ENCODE data around the gene CEP170. TPM values are rescaled to one million over a fixed set of nuclear protein-coding genes. Genes with fewer than 3 reads are reported as not detected.
"Not testable (repeated sequence)": the region's sequence is repeated elsewhere in the genome, so short reads cannot be mapped to it uniquely, and the experiment has no call there.

CEP170 gene
- total RNA-seq, 4 donors from 2014 or later: 41.6 to 81.5 (median 56.1) TPM

DNA sequence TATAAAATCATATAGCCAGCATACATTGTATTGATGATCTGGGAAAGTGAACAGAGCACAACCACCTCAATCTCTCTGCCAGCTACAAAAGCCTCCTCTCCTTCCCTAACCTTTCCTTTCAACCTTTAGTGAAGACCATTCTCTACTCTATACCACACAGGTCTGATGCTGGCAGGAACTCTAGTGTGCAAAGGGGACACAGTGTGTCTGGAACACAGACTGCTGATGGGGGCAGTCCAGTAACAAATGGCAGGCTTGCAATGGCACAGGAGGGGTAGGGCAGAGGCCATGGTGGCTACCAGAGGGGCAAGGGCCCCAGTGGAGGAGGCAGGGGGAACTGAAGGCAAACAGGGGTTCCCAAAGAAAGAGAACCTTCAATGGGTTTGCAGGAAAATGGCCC, 37.0 kb downstream of the CEP170 start:
- TF ChIP-seq, protein P1, sequence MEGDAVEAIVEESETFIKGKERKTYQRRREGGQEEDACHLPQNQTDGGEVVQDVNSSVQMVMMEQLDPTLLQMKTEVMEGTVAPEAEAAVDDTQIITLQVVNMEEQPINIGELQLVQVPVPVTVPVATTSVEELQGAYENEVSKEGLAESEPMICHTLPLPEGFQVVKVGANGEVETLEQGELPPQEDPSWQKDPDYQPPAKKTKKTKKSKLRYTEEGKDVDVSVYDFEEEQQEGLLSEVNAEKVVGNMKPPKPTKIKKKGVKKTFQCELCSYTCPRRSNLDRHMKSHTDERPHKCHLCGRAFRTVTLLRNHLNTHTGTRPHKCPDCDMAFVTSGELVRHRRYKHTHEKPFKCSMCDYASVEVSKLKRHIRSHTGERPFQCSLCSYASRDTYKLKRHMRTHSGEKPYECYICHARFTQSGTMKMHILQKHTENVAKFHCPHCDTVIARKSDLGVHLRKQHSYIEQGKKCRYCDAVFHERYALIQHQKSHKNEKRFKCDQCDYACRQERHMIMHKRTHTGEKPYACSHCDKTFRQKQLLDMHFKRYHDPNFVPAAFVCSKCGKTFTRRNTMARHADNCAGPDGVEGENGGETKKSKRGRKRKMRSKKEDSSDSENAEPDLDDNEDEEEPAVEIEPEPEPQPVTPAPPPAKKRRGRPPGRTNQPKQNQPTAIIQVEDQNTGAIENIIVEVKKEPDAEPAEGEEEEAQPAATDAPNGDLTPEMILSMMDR (IDR thresholded peaks at IDR 0.05): no peak
- DNase-seq (ENCODE audit: low spot score) (no peak), ATAC-seq (ENCODE audit: low FRiP score) (no peak)

DNA sequence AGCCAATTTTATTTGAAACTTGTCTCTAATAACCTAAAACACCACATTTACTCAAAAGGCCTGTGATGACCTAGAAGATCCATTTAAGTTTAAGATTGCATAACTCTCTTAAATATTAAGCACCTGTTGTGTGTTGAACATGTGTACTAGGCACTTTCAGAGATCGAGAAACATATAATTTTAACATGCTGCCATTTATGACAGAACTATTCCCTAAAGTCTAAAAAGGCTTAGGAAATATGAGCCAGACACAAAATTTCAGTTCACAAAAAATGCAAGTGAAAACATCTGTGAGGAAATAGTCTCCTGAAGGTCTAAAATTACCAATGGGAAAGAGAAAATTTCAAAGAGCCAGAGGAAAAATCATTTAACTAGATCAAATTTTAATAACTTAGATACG, 37.7 kb downstream of the CEP170 start:
- no peak for DNase-seq (ENCODE audit: low spot score)
- TF ChIP-seq, protein P1 (IDR thresholded peaks at IDR 0.05): no peak
- no peak for ATAC-seq (ENCODE audit: low FRiP score)

DNA sequence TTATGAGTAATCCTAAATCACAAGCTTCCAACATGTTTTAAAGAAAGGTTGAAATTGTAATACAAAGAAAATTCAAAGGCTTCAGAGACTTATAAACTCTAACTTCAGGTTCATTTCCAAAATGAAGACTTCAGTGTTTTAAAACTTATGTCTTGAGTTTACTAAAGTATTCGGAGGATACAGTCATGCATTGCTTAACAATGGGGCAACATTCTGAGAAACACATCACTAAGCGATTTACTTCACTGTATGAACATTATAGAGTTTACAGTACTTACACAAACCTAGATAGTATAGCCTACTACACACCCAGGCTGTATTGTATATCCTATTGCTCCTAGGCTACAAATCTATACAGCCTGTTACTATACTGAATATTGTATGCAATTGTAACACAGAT, 38.3 kb downstream of the CEP170 start:
- ATAC-seq (ENCODE audit: low FRiP score) (no peak), DNase-seq (ENCODE audit: low spot score) (no peak)
- TF ChIP-seq, protein P1 (IDR thresholded peaks at IDR 0.05): no peak

DNA sequence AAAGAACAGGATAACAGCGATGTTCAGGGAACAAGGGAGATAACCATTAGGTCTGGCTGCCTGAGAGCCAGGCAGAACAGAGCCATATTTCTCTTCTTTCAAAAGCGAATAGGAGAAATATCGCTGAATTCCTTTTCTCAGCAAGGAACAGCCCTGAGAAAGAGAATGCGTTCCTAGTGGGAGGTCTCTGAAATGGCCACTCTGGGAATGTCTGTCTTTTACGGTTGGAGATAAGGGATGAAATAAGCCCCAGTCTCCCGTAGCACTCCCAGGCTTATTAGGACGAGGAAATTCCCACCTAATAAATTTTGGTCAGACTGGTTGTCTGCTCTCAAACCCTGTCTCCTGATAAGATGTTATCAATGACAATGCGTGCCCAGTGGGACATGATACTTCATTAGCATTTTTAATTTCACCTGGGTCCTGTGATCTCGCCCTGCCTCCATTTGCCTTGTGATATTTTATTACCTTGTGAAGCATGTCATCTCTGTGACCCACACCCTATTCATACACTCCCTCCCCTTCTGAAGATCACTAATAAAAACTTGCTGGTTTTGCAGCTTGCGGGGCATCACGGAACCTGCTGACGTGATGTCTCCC, 39.7 kb downstream of the CEP170 start:
- not testable (repeated sequence) for ATAC-seq (ENCODE audit: low FRiP score); DNase-seq (ENCODE audit: low spot score)

DNA sequence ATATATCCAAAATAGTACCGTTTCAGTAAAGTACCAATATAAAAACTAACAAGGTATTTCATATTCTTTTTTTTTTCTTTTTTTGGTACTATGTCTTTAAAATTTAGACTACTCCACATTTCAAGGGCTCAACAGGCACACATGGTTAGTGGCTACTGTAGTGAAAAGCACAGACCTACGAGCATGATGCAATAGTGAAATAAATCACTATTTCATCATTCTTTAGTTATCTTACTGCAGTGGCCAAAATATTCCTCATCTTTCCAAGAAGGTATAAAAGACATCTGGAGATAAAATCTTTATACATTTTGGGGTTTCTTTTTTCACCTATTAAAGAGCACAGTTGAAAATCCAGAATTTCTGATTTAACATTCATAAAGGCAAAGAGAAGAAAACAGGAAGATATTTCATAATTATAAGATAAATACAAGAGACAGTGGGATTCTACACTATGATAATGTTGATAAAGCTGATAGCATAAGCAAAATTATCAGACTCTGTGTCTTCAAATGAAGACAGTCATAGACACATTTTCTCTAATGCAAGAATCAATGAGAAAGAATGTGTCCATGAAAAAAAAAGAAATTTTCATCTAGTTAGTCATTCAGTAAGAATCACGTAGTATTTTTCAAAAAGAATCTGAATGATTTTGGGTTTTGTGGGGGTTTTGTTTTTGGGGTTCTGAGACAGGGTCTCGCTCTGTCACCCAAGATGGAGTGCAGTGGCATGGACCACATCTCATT, 41.9 kb downstream of the CEP170 start:
- ATAC-seq (ENCODE audit: low FRiP score) (no peak), DNase-seq (ENCODE audit: low spot score) (no peak)
- TF ChIP-seq, protein P1 (IDR thresholded peaks at IDR 0.05): no peak

DNA sequence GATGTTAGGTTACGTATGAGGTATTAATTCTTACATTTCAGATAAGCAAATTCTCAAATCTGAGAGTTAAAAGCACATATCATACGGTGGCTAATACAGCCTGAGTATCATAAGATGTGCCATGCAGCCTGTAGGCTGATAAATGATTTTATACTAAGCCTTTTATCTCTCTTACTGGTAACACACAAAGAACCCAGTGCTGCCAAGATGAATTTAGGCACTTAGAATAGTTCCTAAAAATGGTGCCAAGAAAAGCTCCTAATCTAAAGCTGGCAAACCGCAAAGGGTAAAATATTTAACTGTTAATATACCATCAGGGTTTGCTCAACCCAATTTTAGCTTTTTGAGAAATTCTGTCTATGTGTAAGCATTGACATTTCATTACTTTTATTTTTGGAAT, 43.1 kb downstream of the CEP170 start:
- peak; percentile 66 for ATAC-seq (ENCODE audit: low FRiP score)

DNA sequence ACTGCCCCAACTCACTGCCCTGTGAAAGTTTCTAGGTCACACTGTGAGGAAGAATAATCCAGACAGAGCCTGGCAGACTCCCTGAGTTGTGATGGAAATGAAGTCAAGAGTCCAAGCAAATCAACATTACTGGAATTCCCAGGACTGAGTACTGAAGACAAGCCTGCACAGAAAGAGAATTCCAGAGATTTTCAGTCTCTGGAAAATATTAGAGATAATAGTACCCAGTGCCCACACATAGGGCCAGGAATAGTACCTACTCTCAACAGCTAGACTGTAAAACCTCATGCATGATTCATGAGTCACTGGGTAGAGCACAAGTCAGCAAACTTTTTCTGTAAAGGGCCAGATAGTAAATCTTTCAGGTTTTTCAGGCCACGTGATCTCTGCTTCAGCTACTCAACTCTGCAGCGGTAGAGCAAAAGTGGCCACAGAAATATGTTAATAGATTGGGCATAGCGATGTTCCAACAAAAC, 50.0 kb downstream of the CEP170 start:
- DNase-seq (ENCODE audit: low spot score): not testable (repeated sequence)
- ATAC-seq (ENCODE audit: low FRiP score): peak; percentile 82

More for the DNA sequence above, 43.1 kb downstream of the CEP170 start:
- not testable (repeated sequence) for DNase-seq (ENCODE audit: low spot score)

DNA sequence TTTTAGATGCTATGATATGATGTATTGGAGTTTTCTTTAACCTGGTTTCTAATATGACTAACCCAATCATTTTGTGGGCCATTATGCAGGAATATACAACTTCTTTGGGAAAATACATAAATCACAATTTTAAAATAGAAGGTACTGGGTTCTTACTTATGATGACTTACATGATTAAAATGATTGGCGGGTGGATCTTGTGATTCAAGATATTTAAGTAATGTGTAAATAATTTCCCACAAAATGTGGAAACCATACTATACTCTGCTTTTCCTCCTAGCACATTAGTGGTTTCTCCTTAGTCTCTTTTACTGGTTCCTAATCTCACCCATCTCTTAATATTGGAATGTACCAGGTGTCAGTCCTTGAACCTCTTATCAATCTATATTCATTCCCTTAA, 50.7 kb downstream of the CEP170 start:
- ATAC-seq (ENCODE audit: low FRiP score): not testable (repeated sequence)

DNA sequence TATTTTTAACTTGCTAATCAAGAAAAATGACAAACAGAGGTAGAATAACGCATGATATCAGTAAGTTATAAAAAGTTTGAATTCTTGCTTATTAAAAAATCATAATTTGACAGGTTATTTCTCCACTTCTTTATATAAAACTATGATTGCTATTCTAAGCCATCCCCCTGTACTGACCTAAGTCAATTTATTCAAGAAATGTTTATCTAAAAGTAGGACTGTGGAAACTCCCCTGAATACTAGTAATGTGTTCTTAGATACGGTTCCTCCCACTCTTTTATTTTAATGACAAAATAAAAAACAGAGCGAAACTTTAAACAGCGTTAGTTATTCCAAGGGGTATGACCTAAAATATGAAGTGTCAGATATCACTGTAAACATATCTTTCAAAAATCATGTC, 51.9 kb downstream of the CEP170 start:
- not testable (repeated sequence) for DNase-seq (ENCODE audit: low spot score)
- ATAC-seq (ENCODE audit: low FRiP score): peak; percentile 50

More for the DNA sequence above, 50.7 kb downstream of the CEP170 start:
- DNase-seq (ENCODE audit: low spot score): not testable (repeated sequence)

DNA sequence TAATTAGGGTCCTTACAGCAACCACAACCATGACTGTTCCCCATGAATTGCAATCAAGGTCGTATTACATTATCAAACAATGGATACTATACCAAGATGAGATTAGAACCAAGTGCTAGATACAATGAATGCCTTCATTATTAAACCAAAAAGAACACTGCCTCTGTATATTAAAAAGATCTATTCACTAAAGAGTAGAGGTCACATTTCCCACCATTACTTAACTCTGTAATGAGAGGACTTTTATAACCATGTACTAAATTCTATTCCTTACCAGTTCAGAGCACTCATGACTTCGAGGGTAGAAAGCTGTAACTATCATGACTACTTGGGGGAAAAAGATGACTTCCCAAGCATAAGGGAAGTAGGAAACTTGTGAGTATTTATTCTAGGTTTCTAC, 53.8 kb downstream of the CEP170 start:
- not testable (repeated sequence) for ATAC-seq (ENCODE audit: low FRiP score); DNase-seq (ENCODE audit: low spot score)

DNA sequence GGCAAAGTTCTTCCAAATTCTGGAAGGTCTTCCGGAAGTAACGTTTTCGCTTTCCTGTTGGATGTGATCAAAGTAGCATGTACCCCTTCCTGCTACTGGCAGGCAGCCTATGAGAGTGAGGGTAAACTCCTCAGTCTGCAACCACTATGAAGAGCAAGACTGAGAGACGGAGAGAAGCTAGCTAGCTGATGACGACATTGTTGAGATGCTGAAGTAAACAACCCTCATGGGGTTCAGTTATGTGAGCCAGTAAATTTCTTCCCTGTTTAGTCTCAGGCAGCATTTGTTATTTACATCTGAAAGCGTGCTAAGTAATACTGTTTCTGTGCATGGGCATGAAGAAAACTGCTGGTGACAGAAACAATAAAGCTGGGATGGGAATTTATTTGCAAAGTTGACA, 57.6 kb downstream of the CEP170 start:
- not testable (repeated sequence) for ATAC-seq (ENCODE audit: low FRiP score); DNase-seq (ENCODE audit: low spot score)

DNA sequence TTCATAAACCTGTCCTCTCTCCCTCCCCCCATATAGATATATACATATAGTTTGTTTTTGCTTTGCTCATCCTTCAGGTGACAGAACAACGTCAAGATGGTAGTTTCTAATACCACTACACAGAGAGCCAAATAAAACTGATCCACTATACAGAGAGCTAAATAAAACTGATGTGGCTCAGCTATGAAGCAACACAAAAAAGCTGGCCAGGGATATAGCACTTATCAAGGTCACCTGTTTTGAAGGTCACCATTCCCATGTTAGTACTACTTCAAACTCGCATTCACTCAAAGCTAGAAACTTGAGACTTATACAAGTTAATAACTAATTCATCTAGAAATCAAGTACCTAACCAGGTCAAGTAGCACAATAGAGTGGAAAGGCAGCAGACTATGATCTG, 61.8 kb downstream of the CEP170 start:
- not testable (repeated sequence) for ATAC-seq (ENCODE audit: low FRiP score); DNase-seq (ENCODE audit: low spot score)

DNA sequence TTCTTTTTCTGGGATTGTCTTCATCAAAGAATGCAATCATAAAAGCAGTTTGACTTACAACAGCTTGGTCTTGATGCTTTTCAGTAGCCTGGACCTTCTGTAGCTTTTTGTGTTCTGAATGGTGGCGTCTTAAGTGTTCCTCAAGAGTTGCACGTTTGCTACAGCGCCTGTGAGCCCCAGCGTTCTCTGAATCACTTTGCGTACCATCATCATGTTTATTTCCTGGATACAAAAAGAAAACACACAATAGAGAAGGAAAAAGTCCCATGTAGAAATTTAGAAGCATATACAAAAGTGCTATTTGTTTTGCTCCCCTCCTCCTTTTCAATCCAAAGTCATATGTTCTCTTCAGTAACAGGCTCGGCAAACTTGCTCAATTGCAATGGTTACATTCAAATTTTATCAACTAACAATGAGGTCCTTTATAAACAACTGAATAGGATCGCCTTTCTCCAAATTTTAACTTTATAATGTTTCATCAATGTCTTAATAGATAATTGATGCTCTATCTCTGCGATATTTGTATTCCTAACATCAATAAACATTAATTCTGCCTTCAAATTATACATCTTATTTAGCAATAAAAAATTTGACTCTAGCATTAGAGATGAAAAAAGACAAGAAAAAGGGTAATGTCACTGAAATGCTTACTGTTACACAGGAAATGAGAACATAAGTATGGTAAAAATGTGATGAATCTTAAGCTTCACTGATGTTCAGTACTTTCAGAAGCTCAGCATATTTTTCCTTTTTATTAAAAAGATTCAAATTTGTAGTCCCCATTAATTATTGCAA, 68.7 kb downstream of the CEP170 start:
- DNase-seq (ENCODE audit: low spot score); ATAC-seq (ENCODE audit: low FRiP score): not testable (repeated sequence)

DNA sequence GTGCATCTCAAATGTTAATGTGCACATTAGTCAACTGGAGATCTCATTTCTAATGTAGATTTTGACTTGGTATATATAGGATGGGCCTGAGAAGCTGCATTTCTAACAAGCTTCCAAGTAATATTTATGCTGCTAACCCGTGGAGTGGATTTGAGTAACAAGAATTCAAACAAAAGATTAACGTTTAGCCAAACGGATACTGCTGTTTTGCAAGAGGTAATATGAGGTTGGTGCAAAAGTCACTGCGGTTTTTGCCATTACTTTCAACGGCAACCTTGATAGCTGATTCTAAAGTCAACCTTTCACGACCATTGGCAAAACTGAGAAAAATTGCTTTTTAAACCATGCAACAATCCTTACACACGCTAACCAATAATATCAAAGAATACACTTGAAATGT, 70.3 kb downstream of the CEP170 start:
- DNase-seq (ENCODE audit: low spot score); ATAC-seq (ENCODE audit: low FRiP score): not testable (repeated sequence)
